ENCODE results near the gene MGAM2. TPM values are rescaled to one million over a fixed set of nuclear protein-coding genes. Genes with fewer than 3 reads are reported as not detected.
A peak's percentile ranks its signal among the peaks of the same experiment; 100 is the strongest.

MGAM2 gene
- total RNA-seq, 6 experiments from 2014 or later: not detected

DNA sequence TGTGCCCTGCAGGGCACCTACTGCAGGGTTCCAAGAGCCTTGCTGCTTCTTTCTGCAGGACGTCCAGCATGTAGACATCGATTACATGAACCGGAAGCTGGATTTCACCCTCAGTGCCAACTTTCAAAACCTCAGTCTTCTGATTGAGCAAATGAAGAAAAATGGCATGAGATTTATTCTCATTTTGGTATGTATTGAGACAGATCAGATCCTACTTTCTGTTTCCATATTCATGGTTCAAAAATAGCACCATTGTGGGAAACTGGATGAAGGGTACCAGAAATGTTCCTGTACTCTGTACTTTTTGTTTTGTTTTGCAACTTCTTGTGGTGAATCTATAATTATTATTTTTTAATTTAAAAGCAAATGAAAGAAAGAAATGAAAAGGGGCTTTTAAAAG, 64.1 kb downstream of the MGAM2 start:
- Mint-ChIP-seq H3K27ac (no peak overlapping the region), H3K4me3 (no peak overlapping the region), H3K36me3 (ENCODE audit: low read depth) (peaks cover 5% of the 10 kb centered on the region), H3K9me3 (peaks cover 40% of the 10 kb centered on the region), H3K4me1 (ENCODE audit: low read depth) (no peaks in the 10 kb centered on the region), H3K27me3 (ENCODE audit: insufficient read depth) (no peaks in the 10 kb centered on the region)
- DNase-seq: no peak
- TF ChIP-seq, protein P1, sequence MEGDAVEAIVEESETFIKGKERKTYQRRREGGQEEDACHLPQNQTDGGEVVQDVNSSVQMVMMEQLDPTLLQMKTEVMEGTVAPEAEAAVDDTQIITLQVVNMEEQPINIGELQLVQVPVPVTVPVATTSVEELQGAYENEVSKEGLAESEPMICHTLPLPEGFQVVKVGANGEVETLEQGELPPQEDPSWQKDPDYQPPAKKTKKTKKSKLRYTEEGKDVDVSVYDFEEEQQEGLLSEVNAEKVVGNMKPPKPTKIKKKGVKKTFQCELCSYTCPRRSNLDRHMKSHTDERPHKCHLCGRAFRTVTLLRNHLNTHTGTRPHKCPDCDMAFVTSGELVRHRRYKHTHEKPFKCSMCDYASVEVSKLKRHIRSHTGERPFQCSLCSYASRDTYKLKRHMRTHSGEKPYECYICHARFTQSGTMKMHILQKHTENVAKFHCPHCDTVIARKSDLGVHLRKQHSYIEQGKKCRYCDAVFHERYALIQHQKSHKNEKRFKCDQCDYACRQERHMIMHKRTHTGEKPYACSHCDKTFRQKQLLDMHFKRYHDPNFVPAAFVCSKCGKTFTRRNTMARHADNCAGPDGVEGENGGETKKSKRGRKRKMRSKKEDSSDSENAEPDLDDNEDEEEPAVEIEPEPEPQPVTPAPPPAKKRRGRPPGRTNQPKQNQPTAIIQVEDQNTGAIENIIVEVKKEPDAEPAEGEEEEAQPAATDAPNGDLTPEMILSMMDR (IDR thresholded peaks at IDR 0.05): no peak

DNA sequence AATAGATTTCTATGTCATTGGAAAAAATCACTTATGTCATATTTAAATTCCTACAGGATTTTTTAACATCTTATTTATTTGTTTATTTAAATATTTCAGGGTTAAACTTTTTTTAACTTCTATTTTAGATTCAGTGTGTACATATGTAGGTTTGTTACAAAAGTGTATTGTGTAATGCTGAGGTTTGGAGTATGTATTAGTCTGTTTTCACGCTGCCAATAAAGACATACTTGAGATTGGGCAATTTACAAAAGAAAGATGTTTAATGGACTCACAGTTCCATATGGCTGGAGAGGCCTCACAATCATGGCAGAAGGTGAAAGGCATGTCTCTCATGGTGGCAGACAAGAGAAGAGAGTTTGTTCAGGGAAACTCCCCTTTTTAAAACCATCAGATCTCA, 65.4 kb downstream of the MGAM2 start:
- H3K36me3 Mint-ChIP-seq (ENCODE audit: low read depth): peaks cover 5% of the 10 kb centered on the region
- H3K4me1 Mint-ChIP-seq (ENCODE audit: low read depth): no peaks in the 10 kb centered on the region
- no peak overlapping the region for H3K27ac Mint-ChIP-seq
- H3K4me3 Mint-ChIP-seq: no peak overlapping the region
- no peaks in the 10 kb centered on the region for H3K27me3 Mint-ChIP-seq (ENCODE audit: insufficient read depth)
- H3K9me3 Mint-ChIP-seq: peaks cover 40% of the 10 kb centered on the region
- TF ChIP-seq, protein P1 (IDR thresholded peaks at IDR 0.05): no peak
- DNase-seq: no peak

DNA sequence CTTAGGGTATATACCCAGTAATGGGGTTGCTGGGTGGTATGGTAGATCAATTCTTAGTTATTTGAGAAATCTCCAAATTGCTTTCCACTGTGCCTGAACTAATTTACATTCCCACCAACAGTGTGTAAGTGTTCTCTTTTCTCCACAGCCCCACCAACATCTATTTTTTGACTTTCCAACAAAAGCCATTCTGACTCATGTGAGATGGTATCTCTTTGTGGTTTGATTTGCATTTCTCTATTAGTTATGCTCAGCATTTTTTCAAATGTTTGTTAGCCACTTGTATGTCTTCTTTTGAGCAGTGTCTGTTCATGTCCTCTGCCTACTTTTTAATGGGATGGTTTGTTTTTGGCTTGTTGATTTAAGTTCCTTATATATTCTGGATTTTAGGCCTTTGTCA, 66.4 kb downstream of the MGAM2 start:
- Mint-ChIP-seq H3K4me1 (ENCODE audit: low read depth) (no peaks in the 10 kb centered on the region), H3K4me3 (no peak overlapping the region), H3K36me3 (ENCODE audit: low read depth) (peaks cover 5% of the 10 kb centered on the region), H3K27ac (no peak overlapping the region), H3K27me3 (ENCODE audit: insufficient read depth) (no peaks in the 10 kb centered on the region), H3K9me3 (peaks cover 41% of the 10 kb centered on the region)
- TF ChIP-seq, protein P1 (IDR thresholded peaks at IDR 0.05): no peak
- peak; percentile 1 for DNase-seq

DNA sequence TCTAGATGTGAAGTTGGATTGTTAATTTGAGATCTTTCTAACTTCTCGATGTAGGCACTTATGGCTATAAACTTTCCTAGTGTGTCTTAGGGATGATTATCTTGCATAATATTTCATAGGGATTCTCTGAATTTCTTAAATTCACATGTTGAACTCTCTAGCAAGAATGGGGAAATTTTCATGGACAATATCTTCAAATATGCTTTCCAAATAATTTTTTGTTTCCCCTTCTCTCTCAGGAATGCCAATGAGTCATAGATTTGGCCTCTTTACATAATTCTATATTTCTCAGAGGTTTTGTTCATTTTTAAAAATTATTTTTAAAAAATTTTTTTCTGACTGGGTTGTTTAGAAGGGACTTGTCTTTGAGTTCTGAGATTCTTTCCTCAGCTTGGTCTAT, 68.9 kb downstream of the MGAM2 start:
- no peaks in the 10 kb centered on the region for H3K4me1 Mint-ChIP-seq (ENCODE audit: low read depth)
- no peak overlapping the region for H3K27ac Mint-ChIP-seq
- H3K4me3 Mint-ChIP-seq: no peak overlapping the region
- H3K27me3 Mint-ChIP-seq (ENCODE audit: insufficient read depth): no peaks in the 10 kb centered on the region
- TF ChIP-seq, protein P1 (IDR thresholded peaks at IDR 0.05): no peak
- no peaks in the 10 kb centered on the region for H3K36me3 Mint-ChIP-seq (ENCODE audit: low read depth)
- peaks cover 37% of the 10 kb centered on the region for H3K9me3 Mint-ChIP-seq
- no peak for DNase-seq

DNA sequence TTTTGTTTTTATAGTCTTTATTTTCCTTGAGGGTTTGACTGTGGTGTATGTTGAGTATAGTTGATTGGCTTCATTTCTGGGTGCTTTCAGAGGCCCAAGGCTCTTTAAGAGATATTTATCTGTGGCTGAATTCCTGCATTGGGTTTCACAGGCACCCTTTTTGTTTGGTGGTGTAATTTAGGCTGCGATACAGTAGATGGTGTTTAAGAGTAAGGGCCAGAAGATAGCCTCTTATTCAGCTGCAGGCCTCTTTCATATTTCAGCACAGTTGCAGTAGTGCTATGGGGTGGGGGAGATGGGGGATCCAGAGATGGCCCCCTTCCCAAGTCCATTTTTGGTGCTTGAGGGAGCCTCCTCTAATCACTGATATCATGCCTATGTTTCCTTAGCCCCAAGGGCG, 69.7 kb downstream of the MGAM2 start:
- H3K27me3 Mint-ChIP-seq (ENCODE audit: insufficient read depth): no peaks in the 10 kb centered on the region
- H3K4me1 Mint-ChIP-seq (ENCODE audit: low read depth): no peaks in the 10 kb centered on the region
- peaks cover 42% of the 10 kb centered on the region for H3K9me3 Mint-ChIP-seq
- DNase-seq: no peak
- no peak overlapping the region for H3K27ac Mint-ChIP-seq
- H3K4me3 Mint-ChIP-seq: no peak overlapping the region
- no peaks in the 10 kb centered on the region for H3K36me3 Mint-ChIP-seq (ENCODE audit: low read depth)
- TF ChIP-seq, protein P1 (IDR thresholded peaks at IDR 0.05): no peak

DNA sequence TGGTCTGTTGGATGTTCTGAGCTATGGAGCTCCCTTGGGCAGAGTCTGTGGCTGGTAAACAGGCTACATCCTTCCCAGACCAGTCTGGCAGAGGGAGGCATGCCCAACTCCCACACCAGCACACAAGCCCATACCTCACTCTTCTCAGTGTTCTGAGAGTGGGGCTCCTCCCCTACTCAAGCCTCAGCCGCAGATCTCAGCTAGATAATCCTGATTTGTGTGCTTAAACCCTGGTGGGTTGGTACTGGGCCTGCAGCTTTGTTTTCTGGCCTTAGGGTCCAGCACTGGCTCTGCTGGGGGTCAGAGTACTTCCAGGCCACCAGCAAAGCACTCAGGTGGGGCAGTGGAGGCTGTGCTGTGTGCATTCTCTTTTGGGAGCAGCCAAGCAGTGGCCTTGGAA, 70.4 kb downstream of the MGAM2 start:
- Mint-ChIP-seq H3K27me3 (ENCODE audit: insufficient read depth) (no peaks in the 10 kb centered on the region), H3K4me3 (no peak overlapping the region), H3K9me3 (peaks cover 43% of the 10 kb centered on the region), H3K27ac (no peak overlapping the region), H3K36me3 (ENCODE audit: low read depth) (no peaks in the 10 kb centered on the region), H3K4me1 (ENCODE audit: low read depth) (no peaks in the 10 kb centered on the region)
- DNase-seq: no peak
- TF ChIP-seq, protein P1 (IDR thresholded peaks at IDR 0.05): no peak
